Esophagus mucosa (tissue), 1 donor: ENCODE data around the gene AGER. TPM values are rescaled to one million over a fixed set of nuclear protein-coding genes. Genes with fewer than 3 reads are reported as not detected.
"Not testable (repeated sequence)": the region's sequence is repeated elsewhere in the genome, so short reads cannot be mapped to it uniquely, and the experiment has no call there.

Experiments
- ATAC-seq: fragments of 200-7000 bp; cut with Tn5 transposase; one replicate; pipeline ENCODE4 v1.9.1; 2020
- total RNA-seq: library from RNA; stranded (reverse); gene quantifications from one replicate; pipeline ENCODE4 v1.2.4, GENCODE V29; 2023
- donor health status: DM: yes; HTN: yes; CAD: no.

The AGER gene
- total RNA-seq, 1 donor from 2014 or later, result 2.7 TPM

GRCh38 chr6:32148289-32149091 is 35.6 kb downstream of the AGER start:
- peak; percentile 60 for ATAC-seq

GRCh38 chr6:32147401-32148132 is 36.5 kb downstream of the AGER start:
- ATAC-seq, result no peak

- no peak for ATAC-seq
Measured at GRCh38 chr6:32146687-32147086, 37.4 kb downstream of the AGER start.

- ATAC-seq, result no peak
Measured at GRCh38 chr6:32146287-32146686, 37.8 kb downstream of the AGER start.

GRCh38 chr6:32144238-32144637 is 39.8 kb downstream of the AGER start:
- ATAC-seq, result not testable (repeated sequence)

- ATAC-seq, result no peak
Measured at GRCh38 chr6:32140420-32141046, 43.5 kb downstream of the AGER start.

GRCh38 chr6:32139590-32139989 is 44.5 kb downstream of the AGER start:
- no peak for ATAC-seq

- no peak for ATAC-seq
Measured at GRCh38 chr6:32137454-32137853, 46.6 kb downstream of the AGER start.

- no peak for ATAC-seq
Measured at GRCh38 chr6:32133786-32134185, 50.3 kb downstream of the AGER start.

GRCh38 chr6:32132110-32132509 is 51.9 kb downstream of the AGER start:
- ATAC-seq, result peak; percentile 56

GRCh38 chr6:32131439-32131948 is 52.6 kb downstream of the AGER start:
- ATAC-seq, result no peak

Other genes with a start within 250 kb of the AGER start
- 36.1 TPM for gene CFB, start 238.2 kb downstream of the AGER start, total RNA-seq
- gene NELFE, start 225.3 kb downstream of the AGER start, total RNA-seq, result 57.7 TPM
- gene SKIC2, start 225.1 kb downstream of the AGER start, total RNA-seq, result 31.3 TPM
- 10.6 TPM for gene DXO, start 212.1 kb downstream of the AGER start, total RNA-seq
- 2.9 TPM for gene C4A, start 202.2 kb downstream of the AGER start, total RNA-seq
- 5.3 TPM for gene C4B, start 169.5 kb downstream of the AGER start, total RNA-seq
- gene CYP21A2, start 145.8 kb downstream of the AGER start, total RNA-seq, result 0.60 TPM
- 7.6 TPM for gene TNXB, start 74.9 kb downstream of the AGER start, total RNA-seq
- 76.0 TPM for gene ATF6B, start 56.0 kb downstream of the AGER start, total RNA-seq
- 10.1 TPM for gene FKBPL, start 54.0 kb downstream of the AGER start, total RNA-seq
- gene PRRT1, start 32.3 kb downstream of the AGER start, total RNA-seq, result 0.40 TPM
- 18.1 TPM for gene PPT2, start 30.1 kb downstream of the AGER start, total RNA-seq
- gene EGFL8, start 19.7 kb downstream of the AGER start, total RNA-seq, result 10.2 TPM
- 18.2 TPM for gene AGPAT1, start 8.2 kb downstream of the AGER start, total RNA-seq
- gene RNF5, start 5.8 kb downstream of the AGER start, total RNA-seq, result 30.4 TPM
- gene PBX2, start 5.9 kb upstream of the AGER start, total RNA-seq, result 34.7 TPM
- gene GPSM3, start 8.4 kb upstream of the AGER start, total RNA-seq, result 2.2 TPM
- gene NOTCH4, start 39.8 kb upstream of the AGER start, total RNA-seq, result 2.7 TPM
- not detected for gene TSBP1, start 187.7 kb upstream of the AGER start, total RNA-seq
- not detected for gene BTNL2, start 222.9 kb upstream of the AGER start, total RNA-seq